PC-3 (cell line): ENCODE data around the gene BCAT1. TPM values are rescaled to one million over a fixed set of nuclear protein-coding genes. Genes with fewer than 3 reads are reported as not detected.

Experiments used
- ATAC-seq: fragments of 200-7000 bp; cut with Tn5 transposase; 2 replicates; pipeline ENCODE4 v1.9.1; 2020; ENCODE audit warnings: mild to moderate bottlenecking, moderate library complexity
- BruUV-seq: library from RNA; stranded (reverse); fragments of 400-500 nt; replicated peaks from 2 replicates; lab custom pipeline; 2021; lab: Mats Ljungman, UMichigan
- CTCF ChIA-PET: fragments of 300-600 bp; sonication (Branson Sonifier 250); formaldehyde crosslinking; loops from one replicate; lab custom pipeline; 2022; ENCODE audit warnings: antibody characterized with exemption; lab: Charles Lee
- POLR2A ChIA-PET: fragments of 300-600 bp; sonication (Branson Sonifier 250); formaldehyde crosslinking; loops from one replicate; lab custom pipeline; 2022; ENCODE audit warnings: antibody characterized with exemption; ENCODE audit not compliant: unreplicated experiment; lab: Charles Lee
- DNase-seq: peaks from one replicate; pipeline ENCODE4 v3.0.0-alpha.2; 2015
- H2AFZ ChIP-seq: fragments of 300-600 bp; sonication (generic); 2 replicates; pipeline ENCODE4 v1.6.0; 2016; ENCODE audit warnings: antibody characterized with exemption, low read length
- H3F3A ChIP-seq: fragments of 300-600 bp; sonication (generic); one replicate; pipeline ENCODE4 v1.6.0; 2017; ENCODE audit warnings: antibody characterized with exemption, low read length, control low read depth, mild to moderate bottlenecking; ENCODE audit not compliant: unreplicated experiment
- H3K27ac ChIP-seq: fragments of 300-600 bp; sonication (generic); 2 replicates; pipeline ENCODE4 v1.5.1; 2016; ENCODE audit warnings: mild to moderate bottlenecking, low read length
- H3K27me3 ChIP-seq: fragments of 300-600 bp; sonication (generic); 2 replicates; pipeline ENCODE4 v1.6.1; 2016; ENCODE audit warnings: low read length, mixed read lengths
- H3K36me3 ChIP-seq: fragments of 300-600 bp; sonication (generic); 2 replicates; pipeline ENCODE4 v1.6.1; 2016; ENCODE audit warnings: low read depth, mixed run types, low read length, mixed read lengths
- H3K4me1 ChIP-seq: fragments of 300-600 bp; sonication (generic); 2 replicates; pipeline ENCODE4 v1.5.1; 2016; ENCODE audit warnings: low read length; ENCODE audit not compliant: insufficient read depth
- H3K4me2 ChIP-seq: fragments of 300-600 bp; sonication (generic); 2 replicates; pipeline ENCODE4 v1.6.0; 2016; ENCODE audit warnings: low read length
- H3K4me3 ChIP-seq: fragments of 300-600 bp; sonication (generic); 2 replicates; pipeline ENCODE4 v1.5.1; 2016; ENCODE audit warnings: mild to moderate bottlenecking, low read length, mixed read lengths
- H3K79me2 ChIP-seq: fragments of 300-600 bp; sonication (generic); 2 replicates; pipeline ENCODE4 v1.6.1; 2017; ENCODE audit warnings: low read length, mixed read lengths
- H3K9ac ChIP-seq: fragments of 300-600 bp; sonication (generic); 2 replicates; pipeline ENCODE4 v1.6.0; 2016; ENCODE audit warnings: mild to moderate bottlenecking, low read length
- H3K9me2 ChIP-seq: fragments of 300-600 bp; sonication (generic); replicated peaks from 2 replicates; pipeline ENCODE4 v1.6.1; 2016; ENCODE audit warnings: mixed run types, low read length, mixed read lengths
- H3K9me3 ChIP-seq: fragments of 300-600 bp; sonication (generic); 2 replicates; pipeline ENCODE4 v1.6.1; 2016; ENCODE audit warnings: low read length, mixed read lengths
- H4K20me1 ChIP-seq: fragments of 300-600 bp; sonication (generic); 2 replicates; pipeline ENCODE4 v1.6.1; 2016; ENCODE audit warnings: low read length, mixed read lengths
- EZH2 ChIP-seq: fragments of 300-600 bp; sonication (generic); IDR thresholded peaks from one replicate; pipeline ENCODE4 v1.6.1; 2017; ENCODE audit warnings: antibody characterized with exemption, mild to moderate bottlenecking, low read length; ENCODE audit not compliant: unreplicated experiment
- EZH2phosphoT487 ChIP-seq: fragments of 300-600 bp; sonication (generic); IDR thresholded peaks from 2 replicates; pipeline ENCODE4 v1.6.1; 2018; ENCODE audit warnings: mild to moderate bottlenecking, antibody characterized with exemption, low read length, borderline replicate concordance
- intact Hi-C: fragments of 100-400 bp; cut with micrococcal nuclease; formaldehyde crosslinking; loops from 2 replicates; pipeline ENCODE4 v1.9.0; 2023
- total RNA-seq: library from RNA; depleted of rRNA; stranded (reverse); fragments of >200 nt; gene quantifications from 2 replicates; pipeline ENCODE4 v1.2.3, GENCODE V29; 2014
- TF ChIP-seq, protein P1 (sequence below): fragments of 300-600 bp; sonication (generic); conservative IDR thresholded peaks from 2 replicates; pipeline ENCODE4 v1.5.1; 2017; ENCODE audit warnings: antibody characterized with exemption, low read depth, mild to moderate bottlenecking, low read length

The BCAT1 gene
- total RNA-seq, 1 experiment from 2014 or later, result not detected

DNA sequence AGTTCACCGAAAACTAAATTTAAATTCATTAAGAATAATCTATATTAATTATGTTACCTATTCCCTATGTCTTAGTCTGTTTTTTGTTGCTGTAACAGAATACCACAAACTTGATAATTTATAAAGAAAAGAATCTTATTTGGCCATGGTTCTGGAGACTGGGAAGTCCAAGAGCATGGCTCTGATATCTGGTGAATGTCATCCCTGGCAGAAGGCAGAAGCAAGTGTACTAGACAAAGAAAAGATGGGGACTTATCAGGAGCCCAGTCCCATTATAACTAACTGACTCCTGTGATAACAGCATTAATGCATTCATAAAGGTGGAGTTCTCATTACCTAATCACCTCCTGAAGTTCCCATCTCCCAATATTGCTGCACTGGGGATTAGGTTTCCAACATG is 33.3 kb upstream of the BCAT1 start:
- no TSS peak for BruUV-seq
- DNase-seq, result no peak

DNA sequence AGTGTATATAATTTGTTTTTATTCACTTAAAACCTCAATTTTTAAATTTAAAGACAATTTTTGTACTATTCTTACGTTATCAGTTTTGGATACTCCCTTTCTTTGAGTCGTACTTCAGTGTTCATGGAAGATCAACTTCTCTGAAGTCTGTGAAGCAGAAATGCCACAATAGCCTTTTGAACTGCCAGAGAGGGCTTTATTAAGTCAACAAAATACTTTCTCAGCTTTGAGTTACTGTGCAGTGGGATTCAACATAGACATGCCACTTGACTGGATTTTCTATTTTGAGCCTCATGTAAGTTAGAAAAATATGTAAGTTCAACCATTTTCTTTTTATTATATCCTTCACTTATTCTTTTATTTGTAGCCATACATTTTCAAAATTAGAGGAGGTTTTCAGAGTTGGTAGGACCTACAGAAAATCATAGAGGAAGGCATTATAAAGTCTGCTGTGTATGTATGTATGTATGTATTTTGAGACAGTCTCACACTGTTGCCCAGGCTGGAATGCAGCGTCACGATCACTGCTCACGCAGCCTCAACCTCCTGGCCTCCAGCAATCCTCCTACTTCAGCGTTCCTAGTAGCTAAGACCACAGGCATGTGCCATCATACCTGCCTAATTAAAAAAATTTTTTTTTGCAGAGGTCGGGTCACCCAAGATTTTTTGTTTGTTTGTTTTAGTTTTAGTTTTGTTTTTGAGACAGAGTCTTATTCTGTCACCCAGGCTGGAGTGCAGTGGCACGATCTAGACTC is 31.3 kb upstream of the BCAT1 start:
- no peaks in the 10 kb centered on the region for H4K20me1 ChIP-seq
- no peak overlapping the region for H3K4me2 ChIP-seq
- no peaks in the 10 kb centered on the region for H3K9me2 ChIP-seq
- no peaks in the 10 kb centered on the region for H3K4me1 ChIP-seq
- no peak overlapping the region for H3K27ac ChIP-seq
- ATAC-seq (no peak), DNase-seq (no peak)
- no peaks in the 10 kb centered on the region for H3K36me3 ChIP-seq
- H3K27me3 ChIP-seq, result no peaks in the 10 kb centered on the region
- no peak overlapping the region for H3K9ac ChIP-seq
- POLR2A ChIA-PET, result no interaction called here
- CTCF ChIA-PET, result no interaction called here
- TF ChIP-seq EZH2 (no peak), EZH2phosphoT487 (no peak)
- TF ChIP-seq, protein P1, sequence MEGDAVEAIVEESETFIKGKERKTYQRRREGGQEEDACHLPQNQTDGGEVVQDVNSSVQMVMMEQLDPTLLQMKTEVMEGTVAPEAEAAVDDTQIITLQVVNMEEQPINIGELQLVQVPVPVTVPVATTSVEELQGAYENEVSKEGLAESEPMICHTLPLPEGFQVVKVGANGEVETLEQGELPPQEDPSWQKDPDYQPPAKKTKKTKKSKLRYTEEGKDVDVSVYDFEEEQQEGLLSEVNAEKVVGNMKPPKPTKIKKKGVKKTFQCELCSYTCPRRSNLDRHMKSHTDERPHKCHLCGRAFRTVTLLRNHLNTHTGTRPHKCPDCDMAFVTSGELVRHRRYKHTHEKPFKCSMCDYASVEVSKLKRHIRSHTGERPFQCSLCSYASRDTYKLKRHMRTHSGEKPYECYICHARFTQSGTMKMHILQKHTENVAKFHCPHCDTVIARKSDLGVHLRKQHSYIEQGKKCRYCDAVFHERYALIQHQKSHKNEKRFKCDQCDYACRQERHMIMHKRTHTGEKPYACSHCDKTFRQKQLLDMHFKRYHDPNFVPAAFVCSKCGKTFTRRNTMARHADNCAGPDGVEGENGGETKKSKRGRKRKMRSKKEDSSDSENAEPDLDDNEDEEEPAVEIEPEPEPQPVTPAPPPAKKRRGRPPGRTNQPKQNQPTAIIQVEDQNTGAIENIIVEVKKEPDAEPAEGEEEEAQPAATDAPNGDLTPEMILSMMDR, result no peak
- no TSS peak for BruUV-seq
- no peaks in the 10 kb centered on the region for H3F3A ChIP-seq
- H3K9me3 ChIP-seq, result no peaks in the 10 kb centered on the region
- no peak overlapping the region for H3K4me3 ChIP-seq
- intact Hi-C loops, result no loop called here
- H3K79me2 ChIP-seq, result no peaks in the 10 kb centered on the region
- no peak overlapping the region for H2AFZ ChIP-seq

More for the DNA sequence above, 33.3 kb upstream of the BCAT1 start:
- Histone ChIP-seq H4K20me1 (no peaks in the 10 kb centered on the region), H3K36me3 (no peaks in the 10 kb centered on the region), H3K4me1 (no peaks in the 10 kb centered on the region), H3K9me3 (no peaks in the 10 kb centered on the region), H3K9ac (no peak overlapping the region), H2AFZ (no peak overlapping the region), H3K79me2 (no peaks in the 10 kb centered on the region), H3K27ac (no peak overlapping the region), H3K4me3 (no peak overlapping the region), H3K4me2 (no peak overlapping the region), H3F3A (no peaks in the 10 kb centered on the region), H3K27me3 (no peaks in the 10 kb centered on the region), H3K9me2 (no peaks in the 10 kb centered on the region)
- no peak for ATAC-seq
- POLR2A ChIA-PET, result no interaction called here
- TF ChIP-seq EZH2phosphoT487 (no peak), EZH2 (no peak)
- TF ChIP-seq, protein P1, result no peak
- intact Hi-C loops, result no loop called here
- CTCF ChIA-PET, result no interaction called here

DNA sequence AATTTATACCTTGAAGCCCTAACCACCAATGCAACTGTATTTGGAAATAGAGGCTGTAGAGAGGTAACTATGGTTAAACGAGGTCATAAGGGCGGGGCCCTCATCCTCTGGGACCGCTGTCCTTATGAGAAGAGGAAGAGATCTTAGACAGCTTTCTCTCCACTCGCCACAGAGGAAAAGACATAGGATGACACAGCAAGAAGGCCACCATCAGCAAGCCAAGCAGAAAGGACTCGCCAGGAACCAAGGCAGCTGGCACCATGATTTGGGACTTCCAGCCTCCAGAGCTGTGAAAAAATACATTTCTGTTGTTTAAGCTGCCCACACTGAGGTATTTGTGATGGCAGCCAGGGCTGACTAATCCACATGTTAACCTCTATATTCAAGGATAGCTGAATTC is 30.4 kb upstream of the BCAT1 start:
- Histone ChIP-seq H3K4me2 (no peak overlapping the region), H4K20me1 (no peaks in the 10 kb centered on the region), H3K27me3 (no peaks in the 10 kb centered on the region), H3K9me2 (no peaks in the 10 kb centered on the region), H3K9ac (no peak overlapping the region), H3K4me3 (no peak overlapping the region), H2AFZ (no peak overlapping the region), H3K4me1 (no peaks in the 10 kb centered on the region), H3K27ac (no peak overlapping the region), H3K36me3 (no peaks in the 10 kb centered on the region), H3K79me2 (no peaks in the 10 kb centered on the region), H3F3A (no peaks in the 10 kb centered on the region), H3K9me3 (no peaks in the 10 kb centered on the region)
- TF ChIP-seq, protein P1, result no peak
- TF ChIP-seq EZH2, result no peak
- TF ChIP-seq EZH2phosphoT487, result no peak
- intact Hi-C loops, result no loop called here
- ATAC-seq (no peak), DNase-seq (no peak)
- CTCF ChIA-PET, result no interaction called here
- BruUV-seq, result no TSS peak
- POLR2A ChIA-PET, result no interaction called here
